OCI-M1 (cell line): ENCODE measurements around the gene SMIM41.
"Not testable (repeated sequence)": the region's sequence is repeated elsewhere in the genome, so short reads cannot be mapped to it uniquely, and the experiment has no call there.

Source experiments
- DNase-seq: peaks from one replicate; lab custom pipeline; 2025; lab: John Stamatoyannopoulos, UW

Gene SMIM41

DNA sequence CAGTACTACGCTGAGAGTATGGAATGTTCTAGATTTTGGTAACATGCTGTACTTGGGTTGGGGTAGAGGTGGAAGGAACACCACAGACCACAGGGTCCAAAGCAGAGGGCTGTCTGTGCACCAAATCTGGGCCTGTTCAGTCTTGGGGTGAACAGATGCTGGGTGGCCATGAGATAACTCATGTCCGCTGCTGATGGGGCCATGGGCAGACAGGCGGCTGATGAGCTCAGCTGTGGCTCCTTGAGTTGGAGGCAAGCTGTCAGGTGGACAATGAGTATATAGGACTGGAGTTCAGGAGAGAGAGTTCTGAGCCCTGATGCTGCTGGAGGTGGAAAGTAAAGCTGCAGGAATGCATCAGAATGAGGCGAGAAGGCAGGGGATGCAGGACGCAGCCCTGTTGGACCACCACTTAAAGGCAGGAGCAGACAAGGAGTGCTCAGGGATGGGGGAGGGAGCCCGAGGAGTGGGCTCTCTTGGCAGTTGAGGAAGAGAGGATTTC, 6.2 kb downstream of the SMIM41 start:
- no peak for DNase-seq

DNA sequence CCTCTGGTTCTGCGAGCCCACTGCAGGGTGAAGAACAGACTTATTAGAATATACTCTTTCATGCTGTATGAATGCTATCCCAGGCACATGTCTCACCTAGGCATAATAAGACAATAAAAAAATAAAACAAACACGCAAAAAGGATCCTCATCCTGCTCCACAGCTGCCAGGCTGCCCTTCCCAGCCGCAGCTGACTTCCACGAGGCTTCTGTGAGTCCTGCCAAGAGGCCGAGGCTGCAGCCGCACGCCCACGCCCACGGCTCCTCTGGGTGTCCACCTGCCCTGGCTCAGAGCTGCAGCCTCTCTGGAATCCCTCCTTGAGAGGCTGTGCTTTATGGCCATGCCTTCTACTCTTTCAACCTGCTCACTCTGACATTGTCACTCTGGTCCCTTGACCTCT, 6.9 kb downstream of the SMIM41 start:
- DNase-seq: no peak

DNA sequence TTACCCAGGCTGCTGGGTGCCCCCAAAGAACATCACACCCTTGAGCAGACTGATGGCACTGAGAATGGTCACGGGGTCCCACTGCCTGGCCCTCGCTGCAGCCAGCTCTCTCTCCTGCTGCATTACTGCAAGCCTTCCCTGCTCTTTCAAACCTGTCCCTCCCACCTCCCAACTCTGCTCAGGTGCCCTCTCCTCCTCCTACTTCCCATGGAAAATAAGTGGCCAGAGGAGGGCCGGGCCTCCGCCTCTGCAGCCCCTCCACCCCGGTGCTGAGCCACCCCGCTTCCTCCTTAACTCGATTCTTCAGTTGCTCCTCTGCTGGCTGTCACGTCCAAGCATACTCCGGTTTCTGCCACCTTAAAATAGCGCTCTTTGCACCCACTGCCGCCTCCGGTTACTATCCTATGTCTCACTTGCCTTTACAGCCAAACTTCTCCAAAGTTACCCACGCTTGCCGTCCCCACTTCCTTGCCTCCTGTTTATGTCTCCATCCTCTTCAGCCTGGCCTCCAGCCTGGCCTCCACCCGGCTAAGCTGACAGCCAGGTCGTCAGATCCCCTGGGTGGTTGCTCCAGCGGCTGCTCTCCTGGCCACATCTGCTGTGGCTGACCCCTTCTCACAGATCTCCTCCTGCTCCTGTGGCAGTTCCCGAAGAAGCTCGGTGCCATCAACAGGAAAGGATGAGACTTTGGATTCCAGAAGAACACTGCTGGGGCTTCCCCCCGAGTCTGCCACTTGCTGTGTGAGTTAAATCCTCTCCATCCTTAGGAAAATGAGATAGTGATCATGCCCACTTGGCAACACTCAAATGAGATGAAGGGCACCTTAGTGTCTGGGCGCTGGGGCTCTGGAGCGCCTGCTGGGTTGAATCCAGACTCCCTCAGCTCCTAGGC, 7.7 kb downstream of the SMIM41 start:
- DNase-seq: no peak

- DNase-seq: no peak
Observed at GRCh38 chr12:52087961-52088820, 8.7 kb downstream of the SMIM41 start.

DNA sequence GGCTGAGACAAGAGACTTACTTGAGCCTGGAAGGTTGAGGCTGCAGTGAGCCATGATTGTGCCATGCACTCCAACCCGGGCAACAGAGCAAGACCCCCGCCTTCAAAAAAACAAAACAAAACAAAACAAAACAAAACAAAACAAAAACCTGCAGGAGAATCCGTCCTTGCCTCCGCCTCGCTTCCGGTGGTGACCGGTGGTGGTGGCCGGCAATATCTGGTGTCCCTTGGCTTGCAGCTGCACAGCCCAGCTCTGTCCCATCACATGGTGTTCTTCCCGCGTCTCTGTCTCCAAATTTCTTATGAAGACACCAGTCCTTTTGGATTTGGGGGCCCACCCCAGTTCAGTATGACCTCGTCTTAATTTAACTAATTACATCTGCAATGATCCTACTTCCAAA, 10.0 kb downstream of the SMIM41 start:
- DNase-seq: no peak

DNA sequence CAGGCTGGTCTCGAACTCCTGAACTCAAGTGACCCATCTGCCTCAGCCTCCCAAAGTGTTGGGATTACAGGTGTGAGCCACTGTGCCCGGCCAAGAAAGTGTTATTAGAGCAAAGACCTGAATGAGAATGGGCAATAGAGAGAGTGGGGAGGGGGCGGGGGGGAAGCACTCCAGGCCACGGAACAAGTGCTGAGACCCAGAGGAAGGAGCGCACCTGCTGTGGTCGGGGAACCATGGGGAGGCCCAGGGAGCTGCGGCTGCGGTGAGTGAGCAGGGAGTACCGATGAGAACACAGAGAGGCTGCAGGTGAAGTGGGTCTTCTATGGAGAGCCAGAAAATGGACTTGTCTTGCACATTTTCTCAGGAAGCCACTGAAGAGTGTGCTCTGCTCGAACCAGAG, 10.8 kb downstream of the SMIM41 start:
- DNase-seq: no peak

- DNase-seq: no peak
Observed at GRCh38 chr12:52091061-52091460, 11.6 kb downstream of the SMIM41 start.

GRCh38 chr12:52091869-52092268, 12.4 kb downstream of the SMIM41 start:
- DNase-seq: no peak

- DNase-seq: no peak
Observed at GRCh38 chr12:52093346-52093745, 13.8 kb downstream of the SMIM41 start.

- no peak for DNase-seq
Observed at GRCh38 chr12:52096332-52097044, 17.0 kb downstream of the SMIM41 start.

- DNase-seq: no peak
Observed at GRCh38 chr12:52097045-52097666, 17.7 kb downstream of the SMIM41 start.

DNA sequence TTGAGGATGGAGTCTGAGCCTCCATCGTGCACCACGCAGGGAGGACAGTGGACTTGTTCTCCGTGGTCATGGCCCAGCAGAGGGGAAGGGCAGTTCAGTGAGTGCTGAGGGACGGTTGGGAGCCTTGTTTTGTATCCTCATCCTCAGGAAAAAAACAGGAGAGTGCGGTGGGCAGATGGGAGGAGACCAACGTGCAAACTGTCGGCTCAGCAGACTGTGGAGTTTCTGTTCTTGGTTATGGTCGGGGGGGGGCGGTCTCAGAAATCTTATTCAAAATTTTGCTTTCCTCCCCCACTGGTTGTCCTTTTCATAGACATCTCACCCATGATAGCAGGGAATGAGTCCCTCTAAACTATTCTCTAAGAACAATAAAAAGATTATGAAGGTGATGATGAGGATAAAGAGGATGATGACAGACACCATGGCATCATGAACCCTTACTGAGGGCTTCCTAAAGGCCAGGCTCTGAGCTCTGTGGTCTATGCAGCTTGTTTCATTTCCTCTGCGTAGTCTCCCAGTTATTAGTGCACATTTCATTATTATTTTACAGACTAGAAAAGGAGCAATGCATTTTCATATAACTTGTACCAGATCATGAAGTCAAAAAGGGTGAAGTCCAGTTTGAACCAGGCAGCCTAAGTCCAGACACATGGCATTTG, 25.1 kb downstream of the SMIM41 start:
- DNase-seq: not testable (repeated sequence)

DNA sequence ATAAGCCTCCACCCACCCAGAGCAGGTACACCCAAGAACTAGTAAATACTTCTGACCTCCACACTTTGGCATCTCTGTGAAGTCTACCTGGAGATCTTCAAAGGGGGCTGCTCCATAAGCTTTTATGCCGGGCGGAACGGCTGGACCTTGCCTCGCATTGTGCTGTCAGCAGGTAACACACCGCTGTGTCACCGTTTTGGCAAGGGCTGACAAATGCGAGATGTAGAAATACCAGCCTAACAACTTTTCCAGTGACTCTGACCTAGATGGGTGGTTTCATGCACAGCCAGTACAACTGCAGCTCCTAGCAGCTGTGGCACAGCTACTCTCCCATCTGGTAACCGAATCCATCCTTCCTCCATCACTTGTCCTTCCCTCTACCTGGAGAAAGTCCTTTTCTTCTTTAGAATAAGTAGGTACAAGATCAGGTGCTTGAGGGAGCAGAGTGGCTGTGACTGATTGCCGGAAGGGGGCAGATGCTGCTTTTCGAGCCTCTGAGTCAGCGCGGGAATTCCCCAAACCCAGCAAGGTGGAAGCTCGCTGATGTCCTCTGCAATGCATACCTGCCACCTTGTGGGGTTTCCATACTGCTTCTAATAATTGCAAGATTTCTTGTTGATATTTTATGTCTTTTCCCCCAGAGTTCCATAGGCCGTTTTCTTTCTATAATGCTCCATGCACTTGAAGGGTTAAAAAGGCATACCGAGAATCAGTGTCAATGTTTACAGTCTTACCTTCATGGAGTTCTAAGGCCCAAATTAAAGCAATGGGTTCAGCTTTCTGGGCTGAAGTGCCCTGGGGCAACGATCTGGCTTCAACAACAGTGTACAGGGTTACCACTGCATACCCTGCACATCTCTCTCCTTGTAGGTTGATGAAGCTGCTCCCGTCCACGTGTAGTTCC, 37.0 kb downstream of the SMIM41 start:
- not testable (repeated sequence) for DNase-seq

- not testable (repeated sequence) for DNase-seq
Observed at GRCh38 chr12:52117806-52118475, 38.4 kb downstream of the SMIM41 start.

GRCh38 chr12:52119398-52120254, 40.1 kb downstream of the SMIM41 start:
- DNase-seq: no peak

GRCh38 chr12:52120951-52121823, 41.7 kb downstream of the SMIM41 start:
- no peak for DNase-seq

DNA sequence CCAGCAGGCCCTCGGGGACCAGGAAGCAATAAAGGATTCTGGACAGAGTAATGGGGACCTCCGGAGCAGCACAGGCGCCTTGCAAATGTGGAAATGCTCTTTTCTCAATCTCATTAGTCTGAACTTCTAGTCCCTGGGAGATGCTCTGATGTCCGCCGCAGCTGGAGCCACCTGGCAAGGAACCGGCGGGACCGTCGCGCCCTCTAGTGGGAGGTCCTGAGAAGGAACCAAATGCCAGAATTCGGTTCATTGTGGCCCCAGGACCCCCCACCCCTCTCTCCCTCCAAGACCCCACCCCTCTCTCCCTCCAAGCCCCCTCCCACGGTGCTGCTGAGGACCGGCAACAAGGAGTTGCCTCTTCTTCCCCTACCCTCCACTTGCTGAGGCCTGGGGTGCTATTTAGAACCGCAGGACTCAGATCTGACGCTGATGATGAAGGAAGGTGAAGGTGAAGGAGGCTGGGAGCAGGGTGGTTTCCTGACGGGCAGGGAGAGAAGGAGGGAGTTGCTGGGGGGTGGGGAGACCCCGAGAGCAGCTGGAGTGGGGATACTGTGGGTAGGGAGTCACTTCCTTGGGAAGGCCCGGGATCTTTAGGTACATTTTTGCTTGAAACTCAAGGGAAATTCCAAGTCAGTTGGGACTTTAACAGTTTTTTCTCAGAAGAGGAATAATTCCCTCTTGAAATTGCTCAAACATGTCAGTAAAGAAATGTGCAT, 42.5 kb downstream of the SMIM41 start:
- peak; percentile 53 for DNase-seq
